Stimulated activated CD8-positive, alpha-beta memory T cell treated with anti-CD3 and anti-CD28 coated beads, Interleukin-12 subunit alpha, Interleukin-12 subunit beta, amount 100 ng/mL, for 4 hours (primary cell): Measurements from ENCODE around the gene FXYD5.
"Not testable (repeated sequence)": the region's sequence is repeated elsewhere in the genome, so short reads cannot be mapped to it uniquely, and the experiment has no call there.

Experiments
- DNase-seq: peaks from one replicate; pipeline ENCODE4 v3.0.0-alpha.2; 2020; ENCODE audit warnings: low read depth

FXYD5 gene

DNA sequence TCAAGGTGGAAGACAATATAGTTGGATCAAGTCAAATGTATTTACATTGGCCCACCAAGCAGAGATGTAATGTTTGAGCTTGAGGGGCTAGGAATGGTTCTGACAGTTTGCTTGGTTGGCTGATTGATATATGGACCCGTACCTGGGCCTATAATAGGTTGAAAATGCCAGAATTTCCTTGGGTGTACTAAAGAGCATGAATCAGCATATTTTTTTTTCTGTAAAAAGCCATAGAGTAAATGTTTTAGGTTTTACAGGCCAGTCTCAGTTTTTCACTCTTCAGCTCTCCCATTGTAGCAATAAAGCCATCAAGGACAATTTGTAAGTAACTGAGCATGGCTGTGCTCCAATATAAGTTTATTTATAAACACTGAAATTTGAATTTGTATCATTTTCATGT is 26.9 kb downstream of the FXYD5 start:
- DNase-seq = no peak

DNA sequence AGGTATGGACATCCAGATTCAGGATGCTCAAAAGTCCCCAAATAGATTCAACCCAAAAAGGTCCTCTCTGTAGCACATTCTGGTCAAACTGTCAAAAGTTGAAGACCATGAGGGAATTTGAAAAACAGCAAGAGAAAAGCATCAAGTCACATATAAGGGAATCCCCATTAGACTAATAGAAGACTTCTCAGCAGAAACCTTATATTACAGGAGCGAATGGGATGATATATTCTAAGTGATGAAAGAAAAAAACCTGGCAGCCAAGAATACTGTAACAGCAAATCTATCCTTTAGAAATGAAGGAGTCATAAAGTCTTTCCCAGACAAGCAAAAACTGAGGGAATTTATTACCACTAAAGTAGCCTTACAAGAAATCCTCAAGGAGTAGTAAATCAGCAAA is 29.7 kb downstream of the FXYD5 start:
- DNase-seq = no peak

DNA sequence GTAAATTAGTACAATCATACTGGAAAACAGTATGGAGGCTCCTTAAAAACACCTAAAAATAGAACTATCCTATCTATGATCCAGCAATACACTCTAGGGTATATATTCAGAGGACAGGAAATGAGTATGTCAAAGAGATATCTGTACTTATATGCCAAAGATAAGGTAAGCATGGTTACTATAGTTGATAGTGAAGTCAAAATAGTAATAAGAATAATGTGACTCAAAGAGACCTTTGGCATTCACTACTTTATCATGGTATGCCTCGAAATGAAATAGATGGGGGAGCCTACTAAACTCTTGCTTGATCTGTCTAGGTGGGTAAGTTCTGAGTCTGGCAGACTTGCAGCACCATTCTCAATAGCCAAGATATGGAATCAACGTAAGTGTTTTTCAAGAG is 30.3 kb downstream of the FXYD5 start:
- DNase-seq = no peak

DNA sequence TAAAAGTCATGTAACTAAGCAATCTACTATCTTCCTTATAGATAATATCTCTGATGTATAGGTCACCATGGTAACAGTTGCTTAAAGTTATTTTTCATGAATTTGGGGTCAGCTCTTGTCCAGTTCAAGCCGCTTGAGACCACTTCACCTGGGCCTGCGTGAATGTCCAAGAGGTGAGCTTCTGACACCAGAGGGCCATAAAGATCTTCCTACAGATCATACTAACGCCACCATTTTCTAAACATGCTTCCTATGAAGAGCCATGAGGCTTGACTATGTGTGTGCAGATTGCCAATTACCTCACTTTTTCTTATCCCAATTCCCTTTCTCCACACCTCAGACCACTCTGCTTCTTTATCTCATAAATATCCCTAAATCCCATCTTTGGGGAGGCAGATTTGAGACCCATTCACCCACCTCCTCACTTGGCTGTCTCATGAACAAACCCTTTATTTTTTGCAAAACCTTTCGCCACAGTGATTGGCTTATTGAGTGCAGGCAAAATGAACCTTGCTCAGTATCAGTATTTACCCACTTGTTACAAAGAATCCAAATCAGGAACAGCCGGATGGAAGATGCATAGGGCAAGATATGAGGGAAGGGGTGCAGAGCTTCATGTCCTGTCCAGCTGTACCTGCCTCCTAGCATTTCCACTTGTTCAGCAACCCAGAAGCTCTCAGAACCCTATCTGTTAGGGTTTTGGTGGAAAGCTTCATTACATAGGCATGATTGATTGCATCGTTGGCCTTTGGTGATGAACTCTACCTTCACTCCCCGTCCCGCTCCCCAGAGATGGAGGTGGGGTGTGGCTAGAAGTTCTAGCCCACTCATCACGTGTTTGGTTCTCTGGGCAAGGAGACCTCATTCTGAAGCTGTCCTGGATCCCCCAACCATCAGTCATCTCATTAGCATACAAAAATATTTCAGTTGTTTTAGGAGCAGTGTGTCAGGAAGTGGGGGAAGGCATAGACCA is 39.8 kb downstream of the FXYD5 start:
- no peak for DNase-seq

DNA sequence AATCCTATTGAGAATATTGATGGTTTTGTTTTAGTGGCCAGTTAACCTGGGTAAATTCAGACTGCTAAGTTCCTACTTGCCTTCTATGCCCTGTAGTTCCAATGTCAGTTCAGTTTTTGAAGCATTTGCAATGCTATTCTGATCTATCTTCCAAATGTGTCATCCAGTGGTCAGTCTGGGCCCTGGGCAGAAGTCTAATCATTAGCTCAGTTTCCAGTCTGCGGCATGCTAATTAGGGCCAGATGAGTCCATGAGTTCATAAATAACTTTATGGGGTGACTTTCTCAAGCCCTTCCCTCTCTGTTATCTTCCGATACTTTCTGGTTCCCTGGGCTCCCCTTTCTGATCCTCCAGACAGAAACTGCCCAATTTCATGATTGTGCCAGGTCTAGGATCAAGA is 41.3 kb downstream of the FXYD5 start:
- no peak for DNase-seq

DNA sequence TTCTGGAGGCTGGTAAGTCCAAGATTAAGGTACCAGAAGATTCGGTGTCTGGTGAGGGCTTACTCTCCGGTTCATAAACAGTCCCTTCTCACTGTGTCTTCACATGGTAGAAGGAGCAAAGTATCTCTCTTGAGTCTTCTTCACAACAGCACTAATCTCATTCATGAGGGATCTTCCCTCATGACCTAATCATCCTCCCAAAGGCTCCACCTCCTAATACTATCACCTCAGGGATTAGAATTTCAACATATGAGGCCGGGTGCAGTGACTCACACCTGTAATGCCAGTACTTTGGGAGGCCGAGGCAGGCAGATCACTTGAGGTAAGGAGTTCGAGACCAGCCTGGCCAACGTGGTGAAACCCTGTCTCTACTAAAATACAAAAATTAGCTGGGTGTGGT is 42.3 kb downstream of the FXYD5 start:
- not testable (repeated sequence) for DNase-seq

DNA sequence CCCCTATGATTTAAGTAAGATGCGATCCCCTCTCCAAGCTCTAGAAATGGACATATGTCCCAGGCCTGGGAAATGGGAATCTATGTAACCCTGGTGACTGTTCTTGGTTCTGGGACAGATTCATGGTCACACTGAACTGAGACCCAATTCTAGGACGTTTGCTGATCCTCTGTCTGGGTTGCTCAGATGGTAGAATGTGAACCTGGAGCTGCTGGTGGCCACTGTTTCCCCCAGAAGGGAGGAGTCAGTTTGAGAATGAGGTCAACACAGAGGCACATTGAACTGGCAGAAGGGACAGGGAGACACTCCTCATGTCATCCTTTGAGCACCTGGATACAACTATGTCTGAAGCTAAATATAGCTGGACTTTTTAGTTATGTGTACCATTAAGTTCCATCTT is 44.9 kb downstream of the FXYD5 start:
- no peak for DNase-seq

DNA sequence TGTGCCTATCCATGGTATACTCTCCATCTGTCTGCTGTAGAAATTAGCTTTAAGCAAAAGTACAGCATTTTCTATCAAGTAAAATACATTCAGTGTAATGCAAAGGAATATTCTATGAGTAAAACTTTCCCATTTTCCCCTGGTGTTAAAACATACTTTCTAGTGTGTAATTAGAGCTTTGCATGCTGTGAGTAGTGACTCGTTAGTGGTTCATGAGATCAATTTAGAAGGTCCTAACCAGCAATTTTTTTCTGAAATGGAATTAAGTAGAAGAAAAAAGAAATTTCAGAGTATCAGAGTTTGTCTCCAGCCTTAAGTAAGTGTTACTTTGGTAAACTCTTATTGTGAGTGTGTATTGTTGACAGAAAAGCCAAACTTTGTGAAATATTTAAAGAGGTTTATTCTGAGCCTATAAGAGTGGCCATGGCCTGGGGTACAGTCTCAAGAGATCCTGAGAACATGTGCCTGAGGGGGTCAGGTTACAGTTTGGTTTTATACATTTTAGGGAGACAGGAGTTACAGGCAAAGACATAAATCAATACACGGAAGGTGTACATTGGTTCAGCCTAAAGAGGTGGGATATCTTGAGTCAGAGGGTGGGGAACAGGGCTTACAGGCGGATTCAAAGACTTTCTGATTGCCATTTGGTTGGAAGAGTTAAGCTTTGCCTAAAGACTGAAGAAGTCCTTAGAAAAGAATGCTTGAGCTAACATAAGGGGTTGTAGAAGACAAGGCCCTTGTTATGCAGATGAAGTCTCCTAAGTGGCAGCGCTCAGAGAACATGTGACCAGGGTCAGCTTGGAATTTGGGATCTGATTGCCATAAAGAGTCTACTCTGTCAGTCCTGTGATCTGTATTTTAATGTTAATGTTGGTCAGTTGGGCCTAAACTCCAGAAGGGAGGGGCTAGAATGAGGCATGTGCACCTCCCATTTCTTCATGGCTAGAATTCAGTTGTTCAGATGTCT is 48.5 kb downstream of the FXYD5 start:
- no peak for DNase-seq

DNA sequence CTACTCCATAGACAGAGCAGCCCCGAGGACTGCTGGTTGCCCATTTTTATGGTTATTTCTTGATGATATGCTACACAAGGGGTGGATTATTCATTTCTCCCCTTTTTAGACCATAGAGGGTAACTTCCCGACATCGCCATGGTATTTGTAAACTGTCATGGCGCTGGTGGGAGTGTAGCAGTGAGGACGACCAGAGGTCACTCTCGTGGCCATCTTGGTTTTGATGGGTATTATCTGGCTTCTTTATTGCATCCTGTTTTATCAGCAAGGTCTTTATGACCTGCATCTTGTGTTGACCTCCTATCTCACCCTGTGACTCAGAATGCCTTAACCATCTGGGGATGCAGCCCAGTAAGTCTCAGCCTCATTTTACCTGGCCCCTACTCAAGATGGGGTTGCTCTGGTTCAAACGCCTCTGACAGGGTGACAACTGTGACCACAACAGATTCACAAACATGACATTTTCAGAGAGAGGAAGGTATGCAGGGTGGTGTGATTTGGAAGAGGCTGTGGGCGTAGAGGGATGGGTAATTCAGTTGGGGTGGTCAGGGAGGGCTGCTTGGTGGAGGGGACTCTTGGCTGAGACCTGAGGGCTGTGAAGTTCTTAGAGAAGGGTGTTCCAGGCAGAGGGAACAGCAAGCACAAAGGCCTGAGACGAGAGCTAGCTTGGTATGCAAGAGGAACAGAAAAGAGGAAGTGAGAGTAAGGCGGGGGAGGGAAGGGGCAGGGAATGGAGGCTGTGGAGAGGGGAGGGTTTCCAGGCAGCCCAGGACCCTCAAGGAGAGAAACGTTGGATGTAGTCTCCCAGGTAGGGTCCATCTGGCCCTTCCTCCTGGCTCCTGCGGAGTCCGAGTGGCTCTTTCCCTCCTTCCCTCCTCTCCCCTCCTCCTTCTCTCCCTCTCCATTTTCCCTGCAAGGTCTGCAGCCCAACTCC is 50.5 kb downstream of the FXYD5 start:
- DNase-seq = no peak

DNA sequence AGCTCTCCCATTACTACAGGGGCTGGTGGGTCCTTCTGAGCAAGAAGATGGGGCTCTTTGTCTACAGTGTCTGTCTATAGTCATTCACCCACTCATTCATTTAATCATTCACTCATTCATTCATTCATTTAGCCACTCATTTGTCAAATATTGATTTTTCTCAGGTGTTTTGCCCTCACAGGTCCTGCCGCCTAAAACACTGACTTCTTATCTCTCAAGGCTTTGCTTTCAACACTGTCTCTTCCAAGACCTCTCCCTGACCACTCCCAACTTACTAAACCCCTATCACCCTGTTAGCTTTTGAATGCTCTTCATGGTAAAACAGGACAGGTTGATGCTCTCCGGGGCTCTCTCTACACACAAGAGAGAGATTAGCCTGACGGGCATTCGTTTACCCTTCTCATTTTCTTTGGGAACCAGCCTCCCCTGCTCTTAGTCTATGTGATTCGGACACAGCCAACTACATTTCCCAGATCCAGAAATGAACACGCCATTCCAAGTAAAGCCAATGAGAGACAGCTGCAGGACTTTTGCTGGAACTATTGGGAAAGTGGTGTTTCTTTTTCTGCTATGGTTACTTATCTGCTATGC is 51.3 kb downstream of the FXYD5 start:
- no peak for DNase-seq

DNA sequence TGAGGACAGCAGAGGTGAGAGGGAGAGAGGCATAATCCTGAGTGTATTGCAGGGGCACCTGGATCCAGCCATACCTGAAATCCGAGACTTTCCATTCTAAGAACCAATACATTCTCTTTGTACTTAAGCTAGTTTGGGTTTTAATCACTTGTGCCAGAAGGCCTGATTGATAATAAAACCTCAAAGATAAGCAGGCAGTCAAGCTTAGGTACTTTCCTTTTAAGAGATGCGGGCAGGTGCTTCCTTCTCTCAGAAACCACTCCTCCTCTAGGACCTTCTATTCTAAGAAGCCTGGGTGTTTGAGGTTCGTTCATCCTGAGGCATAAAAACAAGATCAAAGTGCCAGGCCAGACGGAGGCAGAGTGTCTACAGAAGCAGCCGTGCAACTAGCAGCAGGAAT is 51.8 kb downstream of the FXYD5 start:
- DNase-seq = no peak

DNA sequence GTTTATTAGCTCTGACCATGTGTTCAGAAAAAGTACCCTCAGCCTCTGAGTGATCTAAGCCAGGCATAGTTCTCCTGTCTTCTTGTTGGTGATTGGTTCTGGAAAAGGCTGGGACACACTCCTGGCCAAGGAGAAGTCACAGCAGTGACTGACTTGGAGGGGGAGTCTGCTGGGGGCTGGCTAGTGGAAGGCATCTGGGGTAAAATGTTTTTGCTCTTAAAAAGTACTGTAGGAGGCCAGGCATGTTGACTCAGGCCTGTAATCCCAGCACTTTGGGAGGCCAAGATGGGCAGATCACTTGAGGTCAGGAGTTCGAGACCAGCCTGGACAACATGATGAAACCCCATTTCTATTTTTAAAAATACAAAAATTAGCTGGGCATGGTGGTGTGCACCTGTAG is 52.3 kb downstream of the FXYD5 start:
- no peak for DNase-seq

DNA sequence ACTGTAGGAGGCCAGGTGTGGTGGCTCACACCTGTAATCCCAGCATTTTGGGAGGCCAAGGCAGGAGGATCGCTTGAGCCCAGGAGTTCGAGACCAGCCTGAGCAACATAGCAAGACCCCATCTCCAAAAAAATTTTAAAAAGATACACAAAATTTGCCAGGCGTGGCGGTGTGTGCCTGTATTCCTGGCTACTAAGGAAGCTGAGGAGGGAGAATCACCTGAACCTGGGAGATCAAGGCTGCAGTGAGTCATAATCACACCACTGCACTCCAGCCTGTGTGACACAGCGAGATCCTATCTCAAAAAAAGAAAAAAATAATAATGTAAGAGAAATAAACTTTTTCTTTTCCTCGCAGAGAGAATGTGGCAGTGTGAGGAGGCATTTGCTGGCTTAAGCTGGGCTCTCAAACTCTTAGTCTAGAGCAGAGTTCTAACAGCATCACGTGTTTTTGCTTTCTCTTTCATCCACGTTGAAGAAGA is 52.9 kb downstream of the FXYD5 start:
- no peak for DNase-seq

DNA sequence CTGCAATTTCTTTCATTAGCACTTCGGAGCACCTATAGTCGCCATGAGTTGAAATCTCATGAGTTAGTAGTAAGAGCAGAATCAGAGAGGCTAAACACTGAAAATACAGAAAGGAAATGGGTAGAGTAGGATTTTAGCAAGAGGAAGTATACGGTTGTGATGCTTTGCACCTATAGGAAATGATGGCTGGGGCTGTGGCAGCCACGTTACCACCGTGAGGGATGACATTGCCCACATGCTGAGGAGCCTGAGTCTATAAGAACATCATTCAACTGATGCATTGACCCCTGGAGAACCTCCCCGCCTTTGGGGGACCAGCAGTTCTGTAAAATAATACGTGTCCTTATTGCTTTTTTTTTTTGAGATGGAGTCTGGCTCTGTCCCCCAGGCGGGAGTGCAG is 53.6 kb downstream of the FXYD5 start:
- DNase-seq = no peak

DNA sequence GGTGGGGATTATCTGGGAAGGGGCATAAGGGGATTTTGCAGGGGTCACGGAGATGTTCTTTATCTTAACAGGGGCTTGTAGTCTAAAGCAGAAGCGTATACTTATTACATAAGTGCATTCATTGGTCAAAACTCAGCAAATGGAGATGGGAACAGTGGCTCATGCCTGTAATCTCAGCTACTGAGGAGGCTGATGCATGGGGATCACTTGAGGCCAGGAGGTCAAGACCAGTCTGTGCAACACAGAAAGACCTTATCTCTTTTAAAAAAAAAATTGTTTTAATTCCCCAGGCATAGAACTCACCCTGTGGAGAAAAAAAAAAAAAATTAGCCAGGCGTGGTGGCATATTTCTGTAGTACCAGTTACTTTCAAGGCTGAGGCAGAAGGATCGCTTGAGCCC is 55.1 kb downstream of the FXYD5 start:
- DNase-seq = no peak

DNA sequence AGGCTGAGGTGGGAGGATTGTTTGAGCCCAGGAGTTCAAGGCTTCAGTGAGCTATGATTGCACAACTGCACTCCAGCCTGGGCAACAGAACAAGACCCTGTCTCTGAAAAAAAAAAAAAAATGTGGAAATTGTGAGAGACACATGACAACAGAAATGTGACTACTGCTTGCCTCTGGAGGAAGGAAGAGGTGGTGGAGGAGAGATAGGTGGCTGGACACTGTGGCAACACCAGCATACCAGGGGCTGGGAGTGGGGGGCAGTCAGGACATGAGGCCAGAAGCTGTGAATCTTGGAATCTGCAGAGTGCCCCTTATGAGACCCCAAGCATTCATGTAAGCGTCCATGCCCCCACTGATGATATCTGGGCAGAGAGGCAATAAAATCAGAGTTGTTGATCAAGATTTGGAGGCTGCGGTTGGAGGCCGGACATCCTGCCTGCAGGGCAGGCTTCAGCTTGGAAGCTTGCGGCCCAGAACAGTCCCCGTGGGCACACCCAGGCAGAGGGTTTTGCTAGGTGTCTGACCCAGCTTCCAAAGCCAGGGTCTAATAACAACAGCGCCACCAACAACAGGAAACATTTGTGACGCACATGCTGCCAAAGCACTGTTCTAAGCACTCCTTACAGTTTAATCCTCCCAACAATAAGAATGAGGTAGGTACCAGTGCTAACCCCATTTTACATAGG is 57.2 kb downstream of the FXYD5 start:
- peak; percentile 45 for DNase-seq

DNA sequence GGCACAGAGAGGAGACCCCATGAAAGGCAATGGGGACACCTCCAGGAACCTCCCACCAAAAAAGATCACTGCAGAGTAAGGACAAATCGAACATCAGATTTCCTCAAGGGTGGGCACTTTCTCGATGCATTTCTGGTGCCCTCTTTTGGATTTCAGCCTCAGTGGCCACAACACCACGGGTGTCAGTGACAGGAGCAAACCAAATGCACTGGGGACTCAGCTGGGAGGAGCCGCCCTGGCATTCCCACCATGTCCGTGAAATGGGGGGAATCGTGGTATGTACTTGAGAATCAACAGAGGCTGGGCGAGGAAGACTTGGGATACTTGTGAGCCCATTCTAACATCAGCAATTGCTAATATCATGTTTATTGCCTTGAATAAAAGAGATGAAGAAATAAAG is 57.7 kb downstream of the FXYD5 start:
- DNase-seq = no peak

DNA sequence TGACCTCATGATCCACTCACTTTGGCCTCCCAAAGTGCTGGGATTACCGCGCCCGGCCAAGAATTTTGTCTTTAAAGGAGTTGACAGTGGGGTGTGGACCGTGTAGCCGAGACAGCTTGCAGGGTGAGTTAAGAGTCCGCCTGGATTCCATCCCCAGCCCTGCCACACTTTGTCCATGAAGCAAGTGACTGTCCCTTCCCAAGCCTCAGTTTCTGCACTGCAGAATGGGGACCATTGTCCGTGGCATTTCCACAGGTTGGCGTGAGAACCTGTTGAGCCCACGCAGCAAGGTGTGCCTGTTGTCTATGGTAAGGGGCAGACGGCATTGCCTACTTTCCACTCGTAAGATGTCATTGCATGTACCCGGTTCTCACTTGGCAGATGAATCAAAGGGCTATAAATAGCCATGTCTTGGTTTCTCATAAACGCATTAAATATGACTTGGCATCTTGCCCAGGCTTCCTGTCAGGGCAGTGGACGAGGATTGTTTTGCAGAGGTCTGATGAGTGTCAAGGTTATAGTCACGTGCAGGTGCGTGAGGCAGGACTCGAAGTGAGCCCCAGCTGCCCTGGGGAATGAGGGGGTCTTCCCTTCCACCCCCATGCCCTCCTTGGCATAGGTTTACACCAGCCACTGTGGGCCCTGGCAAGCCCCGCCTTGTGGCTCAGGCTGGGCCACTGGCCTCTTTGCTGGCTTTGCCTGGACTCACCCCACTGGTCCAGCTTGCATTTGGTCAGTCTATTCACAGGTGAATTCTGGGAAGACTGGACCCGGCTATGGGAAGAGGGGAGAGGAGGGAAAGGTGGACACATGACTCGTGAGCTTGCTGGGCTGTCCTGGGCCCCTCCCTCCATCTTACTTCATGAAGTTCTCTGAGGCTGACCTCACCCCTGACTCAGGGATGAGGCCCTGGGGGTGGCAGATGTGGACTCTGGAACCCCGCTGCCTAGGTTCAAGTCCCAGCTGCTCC is 59.4 kb downstream of the FXYD5 start:
- DNase-seq = peak; percentile 53

DNA sequence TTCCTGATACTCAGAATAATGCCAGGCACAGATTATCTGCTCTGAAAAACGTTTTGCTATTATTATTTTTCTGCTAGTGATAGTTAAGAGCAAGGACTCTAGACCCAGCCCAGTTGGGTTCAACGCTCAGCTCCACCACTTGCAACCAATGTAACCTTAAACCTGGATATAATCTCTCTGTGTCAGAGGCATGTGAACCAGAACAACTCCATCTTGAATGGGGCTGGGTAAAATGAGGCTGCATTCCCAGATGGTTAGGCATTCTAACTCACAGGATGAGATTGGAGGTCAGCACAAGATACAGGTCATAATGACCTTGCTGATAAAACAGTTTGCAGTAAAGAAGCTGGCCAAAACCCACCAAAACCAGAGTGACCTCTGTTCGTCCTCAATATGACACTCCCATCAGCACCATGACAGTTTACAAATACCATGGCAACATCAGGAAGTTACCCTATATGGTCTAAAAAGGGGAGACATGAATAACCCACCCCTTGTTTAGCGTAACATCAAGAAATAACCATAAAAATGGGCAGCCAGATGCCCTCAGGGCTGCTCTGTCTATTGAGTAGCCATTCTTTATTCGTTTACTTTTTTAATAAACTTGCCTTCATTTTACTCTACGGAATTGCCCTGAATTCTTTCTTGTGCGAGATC is 60.4 kb downstream of the FXYD5 start:
- no peak for DNase-seq
